Inflammatory macrophage (primary cell): ENCODE results near the gene MAP3K20.
"Not testable (repeated sequence)": the region's sequence is repeated elsewhere in the genome, so short reads cannot be mapped to it uniquely, and the experiment has no call there.

ENCODE experiments used
- DNase-seq, 2 donors: peaks; one replicate each; pipeline ENCODE4 v3.0.0-alpha.2; 2020 to 2022

MAP3K20 gene

GRCh38 chr2:173161507-173161906, 85.9 kb downstream of the MAP3K20 start:
- no peak for DNase-seq

- not testable (repeated sequence) for DNase-seq
Observed at GRCh38 chr2:173163357-173163756, 87.7 kb downstream of the MAP3K20 start.

- DNase-seq = no peak
Observed at GRCh38 chr2:173164396-173164795, 88.8 kb downstream of the MAP3K20 start.

- no peak for DNase-seq
Observed at GRCh38 chr2:173165443-173166238, 90.0 kb downstream of the MAP3K20 start.

- no peak for DNase-seq
Observed at GRCh38 chr2:173171321-173171720, 95.7 kb downstream of the MAP3K20 start.

GRCh38 chr2:173171924-173172643, 96.4 kb downstream of the MAP3K20 start:
- DNase-seq = no peak

DNA sequence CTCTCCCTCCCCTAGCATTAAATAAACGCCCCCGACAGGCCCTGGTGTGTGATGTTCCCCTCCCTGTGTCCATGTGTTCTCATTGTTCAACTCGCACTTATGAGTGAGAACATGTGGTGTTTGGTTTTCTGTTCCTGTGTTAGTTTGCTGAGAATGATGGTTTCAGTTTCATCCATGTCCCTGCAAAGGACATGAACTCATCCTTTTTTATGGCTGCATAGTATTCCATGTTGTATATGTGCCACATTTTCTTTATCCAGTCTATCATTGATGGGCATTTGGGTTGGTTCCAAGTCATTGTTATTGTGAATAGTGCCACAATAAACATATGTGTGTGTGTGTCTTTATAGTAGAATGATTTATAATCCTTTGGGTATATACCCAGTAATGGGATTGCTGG, 98.7 kb downstream of the MAP3K20 start:
- DNase-seq = not testable (repeated sequence)

GRCh38 chr2:173175222-173175621, 99.6 kb downstream of the MAP3K20 start:
- DNase-seq = no peak

- no peak for DNase-seq
Observed at GRCh38 chr2:173181982-173182381, 106.3 kb downstream of the MAP3K20 start.

DNA sequence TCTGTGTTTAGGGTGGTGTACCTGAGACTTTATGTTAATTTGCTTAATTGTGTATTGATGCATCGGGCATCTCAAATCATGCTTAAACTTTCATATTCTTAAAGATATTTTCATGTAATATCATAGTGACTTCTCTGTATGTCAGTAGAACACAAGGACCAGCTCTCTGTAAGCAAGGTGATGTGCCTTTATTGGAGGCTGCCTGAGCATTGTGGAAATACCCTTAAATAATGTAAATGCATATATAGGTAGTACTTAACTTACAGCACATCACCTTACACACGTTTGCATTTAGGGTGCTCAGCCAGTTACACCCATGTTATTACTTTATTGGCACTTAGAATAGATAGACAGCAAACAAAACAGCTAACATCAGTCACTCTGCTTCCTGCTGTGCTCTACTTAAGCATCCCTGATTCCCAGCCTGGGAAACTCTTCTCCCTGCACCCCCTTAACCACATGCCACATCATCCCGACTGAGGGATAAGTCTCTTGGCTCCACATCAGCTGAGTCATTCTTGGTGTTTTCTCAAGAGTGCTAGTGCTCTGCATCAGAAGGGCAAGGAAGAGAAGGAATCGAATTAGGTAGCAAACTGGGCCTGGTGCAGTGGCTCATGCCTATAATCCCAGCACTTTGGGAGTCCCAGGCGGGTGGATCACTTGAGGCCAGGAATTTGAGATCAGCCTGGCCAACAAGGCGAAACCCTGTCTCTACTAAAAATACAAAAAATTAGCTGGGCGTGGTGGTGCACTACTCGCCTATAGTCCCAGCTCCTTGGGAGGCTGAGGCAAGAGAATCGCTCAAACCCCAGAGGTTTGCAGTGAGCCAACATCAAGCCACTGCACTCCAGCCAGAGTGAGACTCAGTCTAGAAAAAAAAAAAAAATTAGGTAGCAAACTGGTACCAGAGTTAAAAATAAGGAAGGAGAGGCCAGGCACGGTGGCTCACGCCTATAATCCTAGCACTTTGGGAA, 108.7 kb downstream of the MAP3K20 start:
- no peak for DNase-seq

- no peak for DNase-seq
Observed at GRCh38 chr2:173185437-173185836, 109.8 kb downstream of the MAP3K20 start.

- no peak for DNase-seq
Observed at GRCh38 chr2:173187941-173188788, 112.5 kb downstream of the MAP3K20 start.

- DNase-seq = no peak
Observed at GRCh38 chr2:173191601-173192000, 116.0 kb downstream of the MAP3K20 start.

GRCh38 chr2:173192071-173192470, 116.4 kb downstream of the MAP3K20 start:
- DNase-seq = no peak

DNA sequence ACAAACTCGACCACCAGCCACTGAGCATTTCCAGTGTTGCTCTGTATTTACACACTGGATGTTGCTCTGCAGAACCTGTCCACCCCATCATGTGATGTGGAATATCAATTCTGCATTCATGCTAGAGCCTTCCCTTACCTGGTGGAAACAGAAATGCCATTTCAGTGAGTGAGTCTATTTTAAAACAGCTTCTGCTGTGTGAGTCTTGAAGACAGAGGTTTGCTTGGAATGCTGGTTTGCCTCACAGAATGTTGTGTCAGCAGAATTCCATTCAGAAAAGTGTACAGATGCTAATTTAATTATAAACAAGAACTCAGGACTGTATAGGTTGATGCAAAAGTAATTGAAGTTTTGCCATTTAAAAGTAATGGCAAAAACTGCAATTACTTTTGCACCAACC, 118.3 kb downstream of the MAP3K20 start:
- no peak for DNase-seq

- no peak for DNase-seq
Observed at GRCh38 chr2:173195100-173195499, 119.5 kb downstream of the MAP3K20 start.

DNA sequence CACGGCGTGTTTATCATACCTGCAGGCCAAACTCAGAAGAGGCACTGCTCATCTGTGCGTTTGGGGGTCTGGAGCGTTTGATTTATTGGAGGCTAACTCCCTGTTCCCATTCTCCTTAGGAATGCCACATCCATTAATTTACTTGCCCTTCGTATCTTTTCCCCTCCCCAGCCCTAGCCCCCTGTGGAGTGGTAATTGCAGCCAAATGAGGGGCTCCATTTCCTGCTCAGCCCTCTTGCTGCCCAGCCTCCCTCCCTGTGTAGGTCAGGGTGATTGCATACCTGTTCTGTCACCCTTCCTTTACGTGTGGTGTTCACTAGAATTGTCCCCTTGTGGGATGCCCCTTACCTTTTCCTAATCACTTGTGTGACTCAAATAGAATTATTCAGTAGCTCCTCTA, 120.4 kb downstream of the MAP3K20 start:
- DNase-seq = no peak

DNA sequence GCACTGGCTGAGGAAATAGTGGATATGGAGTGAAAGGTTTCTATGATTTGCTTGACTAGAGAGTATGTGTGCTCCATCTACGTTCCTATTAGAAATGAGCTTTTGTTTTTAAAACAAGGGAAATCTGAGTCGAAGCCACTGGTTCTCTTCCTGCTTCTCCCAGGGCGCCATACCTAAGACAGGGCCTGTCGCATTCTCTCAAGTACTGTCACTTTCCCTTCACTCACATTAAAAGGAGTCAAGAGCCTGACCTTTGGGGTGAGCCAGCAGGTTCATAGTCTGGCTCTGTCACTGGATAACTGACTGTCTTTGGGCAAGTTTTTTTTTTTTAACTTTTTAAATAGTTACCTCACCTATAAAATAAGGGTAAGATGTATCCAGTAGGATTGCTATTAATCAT, 121.0 kb downstream of the MAP3K20 start:
- DNase-seq = no peak

- no peak for DNase-seq
Observed at GRCh38 chr2:173198327-173198726, 122.7 kb downstream of the MAP3K20 start.

- DNase-seq = no peak
Observed at GRCh38 chr2:173199294-173199693, 123.6 kb downstream of the MAP3K20 start.

DNA sequence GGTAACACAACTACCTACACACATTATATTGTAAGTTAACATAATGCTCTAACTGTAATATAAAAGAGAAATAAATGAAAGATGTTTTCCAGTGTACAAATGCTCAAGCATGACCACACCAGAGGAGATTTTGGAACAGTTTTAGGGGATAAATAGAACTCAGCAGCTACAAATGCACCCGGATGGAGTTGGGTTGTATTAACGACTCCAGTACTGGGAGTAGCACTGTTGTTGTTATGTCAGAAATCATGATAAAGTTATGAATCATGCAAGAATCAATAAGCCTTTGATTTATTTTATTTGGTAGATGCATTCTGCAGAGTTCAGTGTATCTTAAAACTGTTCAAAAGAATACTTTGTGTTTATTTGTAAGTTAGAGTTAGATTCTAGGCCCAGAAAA, 126.9 kb downstream of the MAP3K20 start:
- DNase-seq = no peak

- DNase-seq = no peak
Observed at GRCh38 chr2:173204316-173204715, 128.7 kb downstream of the MAP3K20 start.
